Suprapubic skin (tissue), 3 donors: Measurements from ENCODE around the gene DIAPH1.

Experiments
- CTCF ChIP-seq, 2 donors: fragments of 200-600 bp in 1 of 2; fragments of 450-650 bp in 1 of 2; sonication (generic) in 1 of 2; IDR thresholded peaks; one replicate each; pipeline ENCODE4 v1.5.1; 2016 to 2019; ENCODE audit warnings: antibody characterized with exemption in 2 of 2, mild to moderate bottlenecking in 1 of 2, moderate library complexity in 1 of 2
- EP300 ChIP-seq: sonication (generic); formaldehyde crosslinking; IDR thresholded peaks from one replicate; pipeline ENCODE4 v1.6.1; 2017; ENCODE audit warnings: antibody characterized with exemption
- POLR2A ChIP-seq, 2 donors: fragments of 450-650 bp; IDR thresholded peaks; one replicate each; pipeline ENCODE4 v1.6.1; 2017; ENCODE audit warnings: antibody characterized with exemption in 2 of 2, mild to moderate bottlenecking in 2 of 2, moderate library complexity in 2 of 2

GRCh38 chr5:141650851-141651727 lies 32.3 kb upstream of the DIAPH1 start, which contains the start of gene FCHSD1:
- peak; percentile 3 to 10 for TF ChIP-seq CTCF (IDR thresholded peaks at IDR 0.05)
- TF ChIP-seq EP300: no peak
- no peak for TF ChIP-seq POLR2A (IDR thresholded peaks at IDR 0.05)
